ENCODE results near the gene PFKP.
A peak's percentile ranks its signal among the peaks of the same experiment; 100 is the strongest.
"Not testable (repeated sequence)": the region's sequence is repeated elsewhere in the genome, so short reads cannot be mapped to it uniquely, and the experiment has no call there.

PFKP gene

DNA sequence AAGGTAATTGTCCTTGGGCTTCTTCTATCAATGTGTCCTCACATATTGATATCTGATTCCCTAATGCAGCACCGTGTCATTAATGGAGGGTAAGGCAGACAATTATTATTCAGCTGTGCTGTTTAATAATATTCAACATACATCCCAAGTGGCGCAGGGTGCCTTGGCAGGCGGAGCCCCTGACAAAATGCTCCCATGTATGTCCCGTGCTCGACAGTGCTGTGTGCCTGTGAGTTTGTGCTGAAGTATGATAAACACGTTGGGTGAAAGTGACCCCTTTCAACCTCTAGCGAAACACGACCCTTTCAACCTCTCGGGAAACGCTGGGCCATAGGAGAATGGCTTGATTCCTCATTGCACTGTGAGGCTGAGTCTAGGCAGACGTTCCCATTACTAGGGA lies 31.3 kb downstream of the PFKP start:
- no peak for DNase-seq (ENCODE audit: low read depth)

DNA sequence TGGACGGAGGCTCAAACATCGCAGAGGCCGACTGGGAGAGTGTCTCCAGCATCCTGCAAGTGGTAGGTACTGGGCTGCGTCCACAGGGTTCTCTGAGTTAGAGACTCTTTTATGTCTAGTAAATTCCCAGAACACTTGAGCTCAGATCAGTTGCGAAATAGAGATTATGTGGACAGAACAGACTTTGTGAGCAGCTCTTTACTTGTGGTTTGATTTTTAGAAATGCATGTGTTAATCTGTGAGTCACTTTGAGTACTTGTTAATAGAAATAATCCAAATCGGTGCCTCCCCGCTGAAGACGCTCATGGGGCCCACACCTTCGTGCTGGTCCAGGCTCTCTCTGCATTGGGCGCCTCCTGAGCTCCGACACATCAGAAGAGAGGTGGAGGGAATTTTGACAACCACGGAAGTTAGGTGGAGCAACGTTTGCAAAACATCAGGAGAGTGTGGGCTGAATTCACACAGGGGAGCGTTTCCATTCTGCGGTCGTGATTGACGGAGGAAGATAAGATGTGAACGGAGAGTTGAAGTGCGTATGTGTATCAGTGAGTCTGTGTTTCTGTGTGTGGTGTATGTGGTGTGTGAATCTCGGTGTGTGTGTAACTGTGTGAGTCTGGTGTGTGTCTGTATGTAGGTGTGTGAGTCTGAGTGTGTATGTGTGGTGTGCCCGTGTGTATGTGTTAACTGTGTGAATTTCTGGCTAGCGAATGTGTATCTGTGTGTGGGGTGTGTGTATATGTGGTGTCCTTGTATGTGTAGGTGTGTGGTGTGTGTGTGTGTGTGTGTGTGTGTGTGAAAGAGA lies 32.1 kb downstream of the PFKP start:
- peak; percentile 59 for DNase-seq (ENCODE audit: low read depth)

DNA sequence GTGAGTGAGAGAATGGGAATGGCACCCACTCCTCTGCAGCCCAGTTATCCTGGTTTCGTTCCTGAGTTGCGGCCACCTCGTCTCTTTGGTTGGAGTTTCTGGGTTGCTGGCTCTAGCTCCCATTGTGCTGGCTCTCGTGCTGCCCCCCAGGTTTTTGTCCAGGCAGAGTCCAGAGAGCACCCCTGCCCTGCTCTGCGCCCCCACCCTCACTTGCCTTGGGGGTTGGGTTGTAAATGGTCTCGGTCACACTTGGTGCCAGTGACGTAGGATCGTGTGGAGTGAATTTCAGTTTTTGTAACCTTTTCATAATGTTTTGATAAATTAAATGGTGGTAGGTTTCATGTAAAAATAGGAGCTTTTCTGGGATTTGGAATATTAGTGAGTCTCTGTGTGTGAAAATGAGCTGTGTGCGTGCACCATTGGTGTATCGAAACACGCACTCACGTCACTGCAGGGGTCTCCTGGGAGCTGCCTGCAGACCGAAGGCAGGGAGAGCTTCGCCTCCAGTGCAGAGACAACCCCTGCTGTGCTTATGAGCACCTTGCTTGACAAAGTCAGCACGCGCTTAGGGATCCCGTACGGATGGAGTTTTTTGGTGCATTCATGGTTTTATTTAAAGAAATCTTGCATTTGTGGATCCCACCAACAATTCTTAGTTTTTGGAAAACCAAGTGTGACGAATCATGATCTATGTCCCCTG lies 32.9 kb downstream of the PFKP start:
- no peak for DNase-seq (ENCODE audit: low read depth)

DNA sequence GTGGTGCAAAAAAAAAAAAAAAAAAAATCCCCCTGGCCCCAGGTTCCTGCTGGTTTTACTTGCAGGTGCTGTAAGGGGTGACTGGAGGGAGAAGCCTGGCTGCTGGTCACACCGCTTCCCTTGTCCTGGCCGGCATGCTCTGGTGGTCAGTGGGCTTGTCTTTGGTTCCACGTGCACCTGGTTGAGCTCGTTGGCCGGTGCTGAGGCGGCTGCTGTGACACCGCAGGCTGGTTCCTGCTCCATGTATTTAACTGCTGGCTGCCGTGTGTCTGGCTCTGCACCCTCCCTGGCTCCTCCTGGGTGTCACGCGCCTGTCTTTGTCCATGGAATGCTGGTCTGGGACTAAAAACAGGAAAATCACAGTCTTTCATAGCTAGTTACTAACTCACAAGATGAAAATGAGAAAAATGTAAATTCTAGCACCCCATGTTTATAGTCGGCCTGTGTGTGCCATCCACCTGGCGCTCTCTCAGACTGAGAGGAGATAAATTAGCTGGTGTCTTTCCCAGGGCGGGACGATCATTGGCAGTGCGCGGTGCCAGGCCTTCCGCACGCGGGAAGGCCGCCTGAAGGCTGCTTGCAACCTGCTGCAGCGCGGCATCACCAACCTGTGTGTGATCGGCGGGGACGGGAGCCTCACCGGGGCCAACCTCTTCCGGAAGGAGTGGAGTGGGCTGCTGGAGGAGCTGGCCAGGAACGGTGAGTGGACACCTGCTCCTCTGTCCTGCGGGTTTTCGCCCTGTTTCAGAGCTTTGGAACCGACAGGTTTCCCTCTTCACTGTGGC lies 33.7 kb downstream of the PFKP start:
- no peak for DNase-seq (ENCODE audit: low read depth)

DNA sequence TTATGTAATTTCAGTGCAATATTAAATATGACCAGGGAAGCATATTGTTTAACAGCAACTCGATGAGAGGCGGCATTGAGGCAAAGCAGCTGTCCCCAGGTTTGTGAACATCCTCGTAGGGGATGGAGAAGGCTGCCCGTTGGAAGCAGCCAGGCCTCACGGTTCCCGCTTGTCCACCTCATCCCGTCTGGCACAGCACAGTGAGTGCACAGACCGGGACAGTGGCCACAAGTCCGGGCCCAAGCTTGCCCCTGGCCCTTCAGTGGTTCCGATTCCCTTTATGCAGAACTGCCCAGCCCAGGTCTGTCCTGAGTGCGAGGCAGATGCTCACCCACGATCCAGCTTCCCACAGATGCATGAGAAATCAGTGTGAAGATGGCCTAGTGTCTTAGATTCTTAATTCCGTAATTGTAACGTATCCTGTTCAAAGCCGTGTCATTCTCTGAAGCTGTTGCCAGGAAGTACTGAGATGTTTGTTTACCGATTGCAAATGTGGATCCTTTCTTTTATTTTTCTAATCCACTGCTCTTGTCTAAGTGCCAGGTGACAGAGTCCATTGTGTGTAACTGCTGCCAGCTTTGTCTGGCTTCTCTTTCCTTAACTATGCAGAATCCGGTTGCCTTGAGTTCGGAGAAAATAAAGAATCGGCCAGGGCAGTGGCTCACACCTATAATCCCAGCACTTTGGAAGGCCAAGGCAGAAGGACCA lies 35.5 kb downstream of the PFKP start:
- DNase-seq (ENCODE audit: low read depth) = peak; percentile 21

DNA sequence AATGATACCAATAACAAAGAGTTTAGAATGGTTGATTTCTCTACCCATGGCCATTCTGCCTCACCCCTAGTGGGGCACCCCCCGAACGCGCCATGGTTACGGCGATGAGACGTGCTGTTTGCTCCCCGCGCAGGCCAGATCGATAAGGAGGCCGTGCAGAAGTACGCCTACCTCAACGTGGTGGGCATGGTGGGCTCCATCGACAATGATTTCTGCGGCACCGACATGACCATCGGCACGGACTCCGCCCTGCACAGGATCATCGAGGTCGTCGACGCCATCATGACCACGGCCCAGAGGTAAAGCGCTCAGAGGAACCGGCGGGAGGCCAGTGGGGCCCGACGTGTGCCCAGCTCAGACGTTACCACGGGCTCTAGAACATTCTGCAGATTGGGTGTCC lies 36.3 kb downstream of the PFKP start:
- no peak for DNase-seq (ENCODE audit: low read depth)

DNA sequence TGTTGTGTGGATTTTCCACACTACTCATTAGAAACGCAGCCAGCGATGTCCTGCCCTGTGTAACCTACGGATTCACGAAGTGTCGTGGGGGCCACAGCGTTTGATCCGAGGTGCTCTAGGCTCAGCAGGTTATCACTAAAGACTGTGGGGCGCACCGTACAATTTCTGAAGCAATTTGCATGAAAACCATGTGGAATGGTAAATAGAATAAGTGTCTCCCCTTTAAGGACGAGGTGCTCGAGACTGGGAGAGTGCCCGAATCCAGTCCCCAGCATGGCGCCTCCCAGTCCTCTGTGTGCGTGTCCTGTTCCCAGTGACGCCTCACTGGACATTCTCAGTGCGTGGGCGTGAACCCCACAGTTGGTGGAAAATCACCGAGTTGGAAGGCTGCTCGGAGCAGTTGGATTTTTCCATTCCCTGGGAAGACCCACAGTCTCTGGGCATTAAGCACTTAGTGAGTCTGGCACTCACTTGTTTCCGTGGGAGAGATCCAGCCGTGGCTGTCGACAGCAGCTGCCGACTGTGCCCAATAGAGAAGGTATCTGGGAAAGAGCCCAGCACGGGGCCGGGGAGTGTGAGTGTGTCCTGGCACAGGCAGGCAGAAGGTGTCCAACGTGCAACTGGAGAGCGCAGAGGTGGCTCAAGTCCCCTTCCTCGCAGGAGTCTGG lies 37.0 kb downstream of the PFKP start:
- DNase-seq (ENCODE audit: low read depth) = no peak

DNA sequence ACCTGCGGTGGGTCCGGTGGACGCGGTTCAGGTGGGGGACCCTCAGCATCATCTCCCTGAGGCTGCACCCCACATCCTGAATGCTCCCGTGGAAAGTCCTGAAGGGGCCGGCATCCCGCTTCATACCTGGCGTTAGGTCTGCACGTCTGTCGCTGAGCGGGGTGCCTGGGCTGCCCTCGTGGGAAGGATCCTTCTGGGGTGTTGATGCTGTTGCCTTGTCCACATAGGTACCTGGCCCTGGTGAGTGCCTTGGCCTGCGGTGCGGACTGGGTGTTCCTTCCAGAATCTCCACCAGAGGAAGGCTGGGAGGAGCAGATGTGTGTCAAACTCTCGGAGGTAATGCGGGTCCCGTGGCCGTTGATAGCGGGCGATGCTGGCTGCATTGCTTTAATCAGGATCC lies 37.8 kb downstream of the PFKP start:
- no peak for DNase-seq (ENCODE audit: low read depth)

DNA sequence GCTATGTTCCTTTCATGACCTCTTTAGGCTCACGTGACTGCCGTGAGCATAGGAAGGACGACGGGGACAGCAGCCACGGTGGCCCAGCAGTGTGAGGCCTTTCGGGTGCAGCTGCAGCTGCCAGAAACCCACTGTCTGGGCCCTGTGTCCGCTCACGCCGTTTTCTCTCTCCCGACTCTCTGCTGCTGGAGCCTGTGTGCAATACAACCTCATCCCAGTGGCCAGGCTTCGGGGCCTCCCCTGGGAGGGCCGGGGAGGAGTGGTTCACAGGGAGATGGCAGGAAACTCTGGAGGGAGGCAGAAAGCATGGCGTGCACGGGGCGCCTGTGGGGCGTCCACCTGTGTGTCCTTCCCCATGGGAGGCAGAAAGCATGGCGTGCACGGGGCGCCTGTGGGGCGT lies 38.6 kb downstream of the PFKP start:
- no peak for DNase-seq (ENCODE audit: low read depth)

DNA sequence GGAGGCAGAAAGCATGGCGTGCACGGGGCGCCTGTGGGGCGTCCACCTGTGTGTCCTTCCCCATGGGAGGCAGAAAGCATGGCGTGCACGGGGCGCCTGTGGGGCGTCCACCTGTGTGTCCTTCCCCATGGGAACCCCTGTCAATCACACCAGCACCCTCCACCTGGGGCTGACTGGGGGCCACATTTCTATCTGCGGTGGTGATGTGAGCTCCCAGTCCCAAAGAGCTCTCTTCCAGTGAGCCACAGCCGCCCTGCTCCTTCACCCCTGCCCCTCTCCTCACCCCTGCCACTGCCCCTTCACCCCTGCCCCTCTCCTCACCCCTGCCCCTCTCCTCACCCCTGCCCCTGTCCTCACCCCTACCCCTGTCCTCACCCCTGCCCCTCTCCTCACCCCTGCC lies 39.0 kb downstream of the PFKP start:
- not testable (repeated sequence) for DNase-seq (ENCODE audit: low read depth)

DNA sequence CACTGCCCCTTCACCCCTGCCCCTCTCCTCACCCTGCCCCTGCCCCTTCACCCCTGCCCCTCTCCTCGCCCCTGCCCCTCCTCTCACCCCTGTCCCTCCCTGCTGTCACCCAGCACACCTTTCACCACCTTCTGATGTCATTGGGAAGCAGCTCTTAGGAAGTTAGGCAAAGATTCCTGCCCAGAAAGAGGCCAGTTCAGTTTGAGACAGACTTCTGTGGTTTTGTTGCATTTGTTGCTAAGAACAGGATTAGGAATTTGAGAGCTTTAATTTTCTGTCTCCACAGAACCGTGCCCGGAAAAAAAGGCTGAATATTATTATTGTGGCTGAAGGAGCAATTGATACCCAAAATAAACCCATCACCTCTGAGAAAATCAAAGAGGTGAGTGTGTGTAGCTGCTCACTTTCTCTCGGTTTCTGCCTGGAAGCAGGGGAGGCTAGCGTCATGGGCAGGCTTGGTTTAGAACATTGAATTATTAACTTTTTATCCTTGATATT lies 39.6 kb downstream of the PFKP start:
- peak; percentile 49 for DNase-seq (ENCODE audit: low read depth)

DNA sequence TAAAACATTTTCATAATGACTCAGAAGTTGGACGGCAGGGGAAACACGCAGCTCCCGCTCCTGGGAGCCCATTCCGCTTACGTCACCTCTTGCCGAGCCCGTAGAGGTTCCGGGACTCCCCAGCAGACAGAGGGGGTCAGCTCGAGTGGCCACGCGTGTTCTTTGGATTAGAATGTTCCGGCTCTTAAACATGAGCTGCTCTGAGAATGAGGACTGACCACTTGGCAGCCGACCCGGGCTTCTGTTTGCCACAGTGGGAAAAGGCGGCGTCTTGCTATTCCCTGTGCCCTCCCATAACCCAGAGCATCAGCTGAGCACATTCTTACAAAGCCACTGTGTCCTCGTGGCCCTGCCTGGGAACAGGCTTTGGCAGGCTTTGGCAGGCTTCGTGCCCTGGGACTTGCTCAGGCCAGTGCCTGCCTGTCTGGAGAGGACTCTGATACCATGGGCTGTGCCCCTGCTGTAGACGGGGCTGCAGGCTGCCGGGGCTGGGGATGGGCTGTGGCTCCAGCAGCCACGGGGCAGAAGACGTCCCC lies 40.1 kb downstream of the PFKP start:
- peak; percentile 97 for DNase-seq (ENCODE audit: low read depth)

DNA sequence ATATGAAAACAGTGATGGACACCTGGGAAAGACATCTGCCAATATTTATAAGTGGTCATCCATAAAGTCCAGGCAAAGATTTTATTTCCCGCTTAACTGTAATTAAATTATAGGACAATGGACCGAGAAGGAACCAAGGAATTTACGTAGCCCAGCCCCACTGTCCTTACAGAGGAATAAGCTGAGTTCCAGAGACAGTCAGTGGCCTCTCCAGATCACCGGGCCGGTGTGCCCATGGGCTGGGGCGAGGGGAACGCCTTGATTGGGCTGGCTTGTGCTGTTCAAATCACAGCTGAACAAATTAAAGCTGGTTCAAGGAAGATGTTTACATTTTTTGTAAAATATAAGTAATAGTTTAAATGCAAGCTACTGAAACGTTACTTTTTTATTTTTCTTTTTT lies 40.7 kb downstream of the PFKP start:
- no peak for DNase-seq (ENCODE audit: low read depth)

DNA sequence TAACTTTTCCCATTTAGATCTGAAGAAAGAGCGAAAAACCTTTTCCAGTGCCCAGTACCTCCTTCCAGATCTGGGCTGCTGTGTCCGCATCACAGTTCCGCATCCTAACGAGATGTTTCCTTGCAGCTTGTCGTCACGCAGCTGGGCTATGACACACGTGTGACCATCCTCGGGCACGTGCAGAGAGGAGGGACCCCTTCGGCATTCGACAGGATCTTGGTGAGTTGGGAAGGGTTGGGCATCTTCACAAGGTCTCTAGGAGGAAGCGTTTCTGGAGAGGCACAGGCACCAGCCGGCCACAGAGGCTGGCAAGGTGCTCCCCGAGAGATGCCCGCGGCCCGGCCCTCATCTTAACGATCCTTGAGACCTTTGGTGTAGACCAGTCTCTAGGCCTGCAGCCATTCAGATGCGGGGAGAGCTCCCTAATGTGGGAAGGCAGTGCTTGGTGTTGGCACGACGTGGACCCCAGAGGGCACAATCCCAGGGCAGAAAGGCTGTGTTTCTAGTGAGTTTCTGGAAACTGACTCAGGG lies 41.3 kb downstream of the PFKP start:
- no peak for DNase-seq (ENCODE audit: low read depth)

DNA sequence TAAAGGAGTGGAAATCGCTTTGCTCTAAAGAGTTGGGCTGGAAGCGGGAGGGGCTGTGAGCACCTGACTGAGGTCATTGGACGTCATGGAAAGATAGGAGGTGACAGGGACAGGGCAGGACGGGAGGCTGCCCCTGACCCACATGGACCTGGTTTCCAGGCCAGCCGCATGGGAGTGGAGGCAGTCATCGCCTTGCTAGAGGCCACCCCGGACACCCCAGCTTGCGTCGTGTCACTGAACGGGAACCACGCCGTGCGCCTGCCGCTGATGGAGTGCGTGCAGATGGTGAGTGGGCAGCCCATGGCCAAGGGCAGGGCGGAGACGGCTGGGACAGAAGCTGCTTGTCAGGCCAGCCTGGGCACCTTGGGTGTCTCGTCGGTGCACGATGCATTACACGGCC lies 41.8 kb downstream of the PFKP start:
- no peak for DNase-seq (ENCODE audit: low read depth)

DNA sequence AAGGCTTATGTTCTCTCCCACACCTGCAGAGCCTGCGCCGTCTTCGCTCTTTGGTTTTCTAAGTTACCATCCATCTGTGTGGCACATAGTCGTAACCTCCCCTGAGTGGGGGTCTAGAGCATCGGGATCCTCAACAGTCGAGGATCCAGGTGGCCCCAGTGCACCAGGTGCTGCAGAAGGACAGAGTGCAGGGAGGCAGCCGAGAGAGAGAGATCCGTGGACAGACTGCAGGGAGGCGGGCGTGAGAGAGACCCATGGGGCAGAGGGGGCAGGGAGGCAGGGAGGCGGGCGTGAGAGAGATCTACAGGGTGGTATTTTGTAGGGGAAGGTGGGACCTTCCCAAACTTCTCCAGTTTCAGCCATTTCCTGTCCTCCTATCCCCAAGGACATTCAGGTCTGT lies 42.3 kb downstream of the PFKP start:
- no peak for DNase-seq (ENCODE audit: low read depth)

DNA sequence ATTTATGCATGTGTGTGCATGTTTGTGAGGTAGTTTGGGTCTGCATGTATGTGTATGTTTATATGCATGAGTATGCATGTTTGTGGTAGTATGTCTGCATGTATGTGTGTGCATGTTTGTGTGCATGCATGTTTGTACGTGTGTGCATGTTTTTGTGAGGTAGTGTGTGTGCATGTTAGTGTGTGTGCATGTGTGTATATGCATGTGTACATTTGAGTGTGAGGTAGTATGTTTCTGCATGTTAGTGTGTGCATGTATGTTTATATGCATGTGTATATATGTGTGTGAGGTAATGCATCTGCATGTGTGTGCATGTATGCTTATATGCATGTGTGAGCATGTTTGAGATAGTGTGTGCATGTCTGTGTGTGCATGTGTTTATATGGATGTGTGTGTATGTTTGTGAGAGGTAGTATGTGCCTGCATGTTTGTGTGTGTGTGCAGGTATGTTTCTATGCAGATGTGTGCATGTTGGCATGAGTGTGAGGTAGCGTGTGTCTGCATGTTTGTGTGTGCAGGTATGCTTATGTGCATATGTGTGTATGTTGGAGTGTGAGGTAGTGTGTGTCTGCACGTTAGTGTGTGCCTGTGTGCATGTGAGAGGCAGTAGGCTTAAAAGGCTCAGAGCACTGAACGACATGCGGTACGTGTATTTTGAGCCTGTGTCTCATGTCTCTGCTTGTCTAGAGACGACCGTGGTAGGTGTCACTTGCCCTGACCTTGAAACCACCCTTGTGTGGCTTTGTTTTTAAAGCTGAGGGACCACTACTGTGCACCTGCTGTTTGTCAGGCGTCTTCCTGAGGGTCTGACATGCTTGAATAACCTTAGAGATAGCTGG lies 43.7 kb downstream of the PFKP start:
- DNase-seq (ENCODE audit: low read depth) = no peak

DNA sequence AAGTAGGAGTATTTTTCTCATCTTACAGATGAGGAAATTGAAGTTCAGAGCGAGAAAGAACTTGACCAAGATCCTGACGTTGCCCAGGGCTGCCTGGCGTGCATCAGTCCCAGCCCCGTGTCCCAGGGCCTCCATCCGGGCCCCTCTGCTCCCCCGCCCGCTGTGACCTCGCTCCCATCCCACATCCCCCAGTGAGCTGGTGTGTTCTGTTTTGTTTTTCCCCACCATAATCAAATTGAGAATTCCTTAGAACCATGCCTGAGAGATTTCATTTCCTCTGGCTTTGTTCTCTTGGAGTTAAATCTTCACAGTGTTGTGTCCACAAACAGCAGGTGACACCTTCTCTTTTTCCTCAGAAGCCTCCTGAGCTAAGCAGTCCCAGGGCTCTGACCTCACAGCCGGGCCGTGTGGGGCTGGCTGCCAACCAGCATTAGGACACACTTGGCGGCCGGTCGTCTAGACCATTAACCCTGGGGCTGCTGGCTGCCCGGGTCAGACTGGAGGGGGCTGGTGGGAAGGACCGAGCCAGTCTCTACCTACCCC lies 44.3 kb downstream of the PFKP start:
- no peak for DNase-seq (ENCODE audit: low read depth)

DNA sequence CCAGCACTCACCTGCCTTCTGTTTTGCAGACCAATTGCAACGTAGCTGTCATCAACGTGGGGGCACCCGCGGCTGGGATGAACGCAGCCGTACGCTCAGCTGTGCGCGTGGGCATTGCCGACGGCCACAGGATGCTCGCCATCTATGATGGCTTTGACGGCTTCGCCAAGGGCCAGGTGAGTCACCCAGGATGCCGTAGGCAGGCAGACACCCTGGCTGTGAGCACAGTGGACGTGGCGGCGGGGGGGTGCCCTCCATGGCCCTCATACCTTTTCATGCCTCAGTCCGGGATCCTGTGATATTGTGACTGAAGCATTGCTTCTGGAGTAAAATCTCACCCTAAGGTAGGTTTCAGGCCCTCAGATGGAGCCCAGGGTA lies 46.0 kb downstream of the PFKP start:
- no peak for DNase-seq (ENCODE audit: low read depth)

DNA sequence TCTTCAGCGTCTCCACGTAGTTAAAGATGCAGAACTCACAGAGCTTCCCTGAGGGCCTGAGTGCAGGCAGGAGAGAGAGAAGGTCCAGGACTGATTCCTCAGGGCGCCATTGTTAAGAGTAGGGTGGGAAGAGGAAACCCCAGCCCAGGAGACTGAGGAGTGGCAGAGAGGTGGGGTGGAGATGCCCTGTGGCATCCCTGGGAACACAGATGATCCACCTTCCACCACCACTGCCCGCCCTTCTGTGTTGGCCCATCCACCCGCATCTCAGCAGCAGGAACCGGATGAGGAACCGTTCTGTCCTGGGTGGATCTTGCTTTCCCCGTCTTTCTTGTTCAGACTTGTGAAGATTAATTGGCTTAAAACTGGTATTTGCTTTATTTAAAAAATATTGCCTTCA lies 48.3 kb downstream of the PFKP start:
- no peak for DNase-seq (ENCODE audit: low read depth)
